Measurements from ENCODE around the gene OOSP4A.

The OOSP4A gene

DNA sequence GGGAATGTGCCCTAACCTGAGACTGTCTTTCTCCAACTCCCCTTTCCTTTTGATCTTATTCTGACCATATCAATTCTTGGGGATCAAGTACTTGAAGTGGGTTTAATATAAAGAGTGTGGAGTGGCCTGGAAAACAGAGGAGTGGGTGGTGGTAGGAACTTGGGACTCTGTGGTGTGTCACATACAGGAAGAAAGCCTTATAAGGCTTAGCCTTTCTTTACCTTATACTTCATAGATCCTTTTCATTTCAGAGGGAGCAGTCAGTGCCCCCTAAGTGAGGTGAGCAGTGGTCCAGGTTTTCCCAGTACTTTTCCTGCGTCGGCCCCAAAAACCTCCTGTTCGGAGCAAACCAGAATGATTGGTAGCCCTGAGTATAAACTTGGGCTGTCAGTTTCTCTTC, 25.1 kb upstream of the OOSP4A start:
- TF ChIP-seq, protein P1, sequence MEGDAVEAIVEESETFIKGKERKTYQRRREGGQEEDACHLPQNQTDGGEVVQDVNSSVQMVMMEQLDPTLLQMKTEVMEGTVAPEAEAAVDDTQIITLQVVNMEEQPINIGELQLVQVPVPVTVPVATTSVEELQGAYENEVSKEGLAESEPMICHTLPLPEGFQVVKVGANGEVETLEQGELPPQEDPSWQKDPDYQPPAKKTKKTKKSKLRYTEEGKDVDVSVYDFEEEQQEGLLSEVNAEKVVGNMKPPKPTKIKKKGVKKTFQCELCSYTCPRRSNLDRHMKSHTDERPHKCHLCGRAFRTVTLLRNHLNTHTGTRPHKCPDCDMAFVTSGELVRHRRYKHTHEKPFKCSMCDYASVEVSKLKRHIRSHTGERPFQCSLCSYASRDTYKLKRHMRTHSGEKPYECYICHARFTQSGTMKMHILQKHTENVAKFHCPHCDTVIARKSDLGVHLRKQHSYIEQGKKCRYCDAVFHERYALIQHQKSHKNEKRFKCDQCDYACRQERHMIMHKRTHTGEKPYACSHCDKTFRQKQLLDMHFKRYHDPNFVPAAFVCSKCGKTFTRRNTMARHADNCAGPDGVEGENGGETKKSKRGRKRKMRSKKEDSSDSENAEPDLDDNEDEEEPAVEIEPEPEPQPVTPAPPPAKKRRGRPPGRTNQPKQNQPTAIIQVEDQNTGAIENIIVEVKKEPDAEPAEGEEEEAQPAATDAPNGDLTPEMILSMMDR (IDR thresholded peaks at IDR 0.05; ENCODE audit: low read depth, low read length, missing control alignments): no peak
- H3K4me3 ChIP-seq (ENCODE audit: low read depth, low read length): no peak overlapping the region
- in situ Hi-C loops (cut with HindIII; ENCODE audit: low sequenced_read_pairs): no loop called here
- no peak for DNase-seq (ENCODE audit: low read depth)

DNA sequence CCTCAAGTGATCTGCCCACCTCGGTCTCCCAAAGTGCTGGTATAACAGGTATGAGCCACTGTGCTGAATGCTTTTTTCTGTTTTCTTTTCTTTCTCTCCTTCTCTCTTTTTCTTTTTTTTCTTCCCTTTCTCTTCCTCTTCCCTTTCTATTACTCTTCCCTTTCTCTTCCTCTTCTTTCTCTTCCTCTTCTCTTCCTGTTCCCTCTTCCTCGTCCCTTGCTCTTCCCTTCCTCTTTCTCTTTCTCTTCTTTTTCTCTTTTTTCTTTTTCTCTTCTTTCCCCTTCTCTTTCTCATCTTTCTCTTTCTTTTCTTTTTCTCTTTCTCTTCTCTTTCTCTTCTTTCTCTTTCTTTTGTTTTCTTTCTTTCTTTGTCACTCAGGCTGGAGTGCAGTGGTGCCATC, 24.4 kb upstream of the OOSP4A start:
- no peak overlapping the region for H3K4me3 ChIP-seq (ENCODE audit: low read depth, low read length)

DNA sequence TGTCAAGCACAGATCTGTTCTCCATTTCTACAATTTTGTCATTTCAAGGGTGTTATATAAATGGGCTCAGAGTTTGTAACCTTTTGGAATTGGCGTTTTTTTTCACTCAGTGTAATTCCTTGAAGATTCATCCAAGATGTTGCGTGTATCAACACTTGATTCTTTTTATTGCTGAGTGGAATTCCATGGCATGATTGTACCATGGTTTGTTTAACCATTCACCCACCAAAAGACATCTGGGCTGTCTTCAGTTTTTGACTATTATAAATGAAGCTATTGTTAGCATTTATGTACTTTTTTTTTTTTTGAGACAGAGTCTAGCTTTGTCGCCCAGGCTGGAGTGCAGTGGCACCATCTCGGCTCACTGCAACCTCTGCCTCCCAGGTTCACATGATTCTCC, 22.7 kb upstream of the OOSP4A start:
- in situ Hi-C loops (cut with HindIII; ENCODE audit: low sequenced_read_pairs): no loop called here
- no peak for DNase-seq (ENCODE audit: low read depth)
- TF ChIP-seq, protein P1 (IDR thresholded peaks at IDR 0.05; ENCODE audit: low read depth, low read length, missing control alignments): no peak
- H3K4me3 ChIP-seq (ENCODE audit: low read depth, low read length): no peak overlapping the region

More for the DNA sequence above, 24.4 kb upstream of the OOSP4A start:
- TF ChIP-seq, protein P1 (IDR thresholded peaks at IDR 0.05; ENCODE audit: low read depth, low read length, missing control alignments): no peak
- no peak for DNase-seq (ENCODE audit: low read depth)
- in situ Hi-C loops (cut with HindIII; ENCODE audit: low sequenced_read_pairs): no loop called here

DNA sequence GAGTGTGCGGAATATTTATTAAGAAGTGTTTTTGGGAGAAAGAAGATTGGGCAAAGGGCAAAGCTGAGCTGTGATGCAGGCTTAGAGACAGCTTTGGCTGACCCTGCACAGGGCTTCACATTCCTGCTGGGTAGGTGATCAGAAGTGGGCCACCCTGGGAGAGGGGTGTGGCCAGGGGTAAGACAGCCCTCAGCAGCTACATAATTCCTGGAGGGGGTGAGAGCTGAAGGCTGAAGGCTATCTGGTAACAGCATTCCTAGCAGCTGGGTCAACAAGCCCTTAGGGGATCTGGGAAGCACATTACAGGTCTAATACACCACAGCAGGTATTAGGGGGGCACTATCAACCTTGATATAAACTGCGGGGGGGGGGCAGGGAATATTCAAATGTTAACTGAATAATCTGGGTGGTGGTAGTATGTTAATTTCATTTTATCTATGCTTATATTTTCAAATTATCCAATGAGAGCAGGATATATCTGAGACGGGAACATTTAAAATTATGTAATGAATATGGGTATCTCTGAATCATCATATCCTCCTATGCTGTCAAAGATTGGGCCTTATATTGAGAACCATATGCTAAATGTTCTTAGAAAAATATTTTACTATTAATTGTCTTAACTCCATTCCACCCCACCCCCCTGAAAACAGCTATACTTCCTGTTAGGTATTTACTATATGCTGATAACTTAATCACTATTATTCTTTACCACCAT, 19.7 kb upstream of the OOSP4A start:
- TF ChIP-seq, protein P1 (IDR thresholded peaks at IDR 0.05; ENCODE audit: low read depth, low read length, missing control alignments): no peak
- no peak for DNase-seq (ENCODE audit: low read depth)
- in situ Hi-C loops (cut with HindIII; ENCODE audit: low sequenced_read_pairs): no loop called here
- no peak overlapping the region for H3K4me3 ChIP-seq (ENCODE audit: low read depth, low read length)

DNA sequence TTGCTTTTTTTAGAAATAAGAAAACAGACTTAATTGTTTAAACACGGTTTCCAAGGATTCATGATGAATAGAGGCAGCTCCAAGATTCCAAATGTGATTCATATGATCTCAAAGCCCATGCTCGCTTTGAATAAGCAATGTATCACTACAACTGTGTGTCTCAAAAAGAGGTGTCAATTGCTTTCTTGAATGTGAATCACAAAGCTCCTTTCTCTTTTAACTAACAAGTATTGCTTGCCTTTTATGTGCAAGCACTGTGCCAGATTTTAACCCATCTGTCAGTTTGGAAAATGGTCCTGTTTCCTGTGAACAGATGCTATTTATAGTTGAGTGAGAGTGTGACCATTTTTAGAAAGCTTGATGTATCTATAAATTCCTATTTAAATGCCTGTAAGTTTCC, 19.1 kb upstream of the OOSP4A start:
- in situ Hi-C loops (cut with HindIII; ENCODE audit: low sequenced_read_pairs): no loop called here
- TF ChIP-seq, protein P1 (IDR thresholded peaks at IDR 0.05; ENCODE audit: low read depth, low read length, missing control alignments): no peak
- H3K4me3 ChIP-seq (ENCODE audit: low read depth, low read length): no peak overlapping the region
- no peak for DNase-seq (ENCODE audit: low read depth)

DNA sequence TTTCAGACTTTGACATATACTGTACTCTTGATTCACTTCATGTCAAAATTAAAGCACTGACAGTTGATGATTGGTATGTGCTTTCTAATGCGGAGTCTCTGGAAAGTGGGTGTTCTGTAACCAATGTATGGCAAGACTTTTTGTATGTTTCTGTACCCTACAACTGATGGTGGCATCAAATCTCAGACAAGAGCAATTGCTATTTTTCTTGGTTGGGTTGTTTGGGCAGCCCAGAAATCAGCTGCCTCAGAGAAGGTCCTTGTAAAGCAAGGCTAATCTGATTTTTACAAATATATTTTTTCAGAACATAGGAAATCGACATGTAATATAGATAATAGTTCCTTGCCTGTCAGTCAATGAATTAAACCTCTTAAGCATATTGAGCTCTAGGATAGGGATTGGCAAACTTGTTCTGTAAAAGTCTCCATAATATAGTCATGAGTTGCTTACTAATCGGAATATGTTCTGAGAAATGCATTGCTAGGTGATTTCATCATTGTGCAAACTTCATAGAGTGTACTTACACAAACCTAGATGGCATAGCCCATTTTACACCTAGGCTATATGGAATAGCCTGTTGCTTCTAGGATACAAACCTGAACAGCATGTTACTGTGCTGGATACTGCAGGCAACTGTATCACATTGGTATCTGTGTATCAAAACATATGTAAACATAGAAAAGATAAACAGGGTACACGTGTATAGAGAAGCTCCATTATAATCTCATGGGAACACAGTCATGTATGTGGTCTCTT, 10.2 kb upstream of the OOSP4A start:
- H3K4me3 ChIP-seq (ENCODE audit: low read depth, low read length): no peak overlapping the region
- no peak for DNase-seq (ENCODE audit: low read depth)
- in situ Hi-C loops (cut with HindIII; ENCODE audit: low sequenced_read_pairs): no loop called here
- TF ChIP-seq, protein P1 (IDR thresholded peaks at IDR 0.05; ENCODE audit: low read depth, low read length, missing control alignments): no peak
